ENCODE data around the gene PFKL. TPM values are rescaled to one million over a fixed set of nuclear protein-coding genes. Genes with fewer than 3 reads are reported as not detected.

Gene PFKL
- total RNA-seq, 2 donors from 2014 or later, result 99.4 to 235 TPM

DNA sequence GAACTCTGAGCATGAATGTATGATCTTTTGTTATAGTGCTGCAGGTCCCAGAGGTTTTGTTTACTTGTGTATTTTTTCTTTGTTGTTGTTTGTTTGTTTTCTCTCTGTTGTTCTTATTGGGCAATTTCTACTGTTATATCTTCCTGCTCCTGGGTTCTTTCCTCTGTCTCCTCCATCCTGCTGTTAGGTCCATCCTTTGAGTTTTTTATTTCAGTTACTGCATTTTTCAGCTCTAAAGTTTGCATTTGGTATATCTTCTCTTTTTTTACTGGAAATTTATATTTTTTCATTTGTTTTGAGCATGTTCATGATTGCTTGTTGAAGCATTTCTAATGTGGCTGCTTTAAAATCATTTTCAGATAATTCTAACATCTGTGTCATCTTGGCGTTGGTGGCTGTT lies 63.4 kb downstream of the PFKL start:
- DNase-seq (ENCODE audit: low spot score), result no peak
- Histone ChIP-seq H3K4me1 (replicated peaks) (no peaks in the 10 kb centered on the region), H3K4me3 (no peak overlapping the region), H3K27me3 (replicated peaks; ENCODE audit: insufficient read depth) (no peaks in the 10 kb centered on the region), H3K9me3 (no peaks in the 10 kb centered on the region), H3K27ac (no peak overlapping the region), H3K36me3 (no peaks in the 10 kb centered on the region)
- intact Hi-C loops (cut with DNase I), result no loop called here
- 100% methylated on average over 1 of the region's 1 CpG for WGBS
- no peak for TF ChIP-seq POLR2AphosphoS5 (IDR thresholded peaks at IDR 0.05)
- TF ChIP-seq, protein P1, sequence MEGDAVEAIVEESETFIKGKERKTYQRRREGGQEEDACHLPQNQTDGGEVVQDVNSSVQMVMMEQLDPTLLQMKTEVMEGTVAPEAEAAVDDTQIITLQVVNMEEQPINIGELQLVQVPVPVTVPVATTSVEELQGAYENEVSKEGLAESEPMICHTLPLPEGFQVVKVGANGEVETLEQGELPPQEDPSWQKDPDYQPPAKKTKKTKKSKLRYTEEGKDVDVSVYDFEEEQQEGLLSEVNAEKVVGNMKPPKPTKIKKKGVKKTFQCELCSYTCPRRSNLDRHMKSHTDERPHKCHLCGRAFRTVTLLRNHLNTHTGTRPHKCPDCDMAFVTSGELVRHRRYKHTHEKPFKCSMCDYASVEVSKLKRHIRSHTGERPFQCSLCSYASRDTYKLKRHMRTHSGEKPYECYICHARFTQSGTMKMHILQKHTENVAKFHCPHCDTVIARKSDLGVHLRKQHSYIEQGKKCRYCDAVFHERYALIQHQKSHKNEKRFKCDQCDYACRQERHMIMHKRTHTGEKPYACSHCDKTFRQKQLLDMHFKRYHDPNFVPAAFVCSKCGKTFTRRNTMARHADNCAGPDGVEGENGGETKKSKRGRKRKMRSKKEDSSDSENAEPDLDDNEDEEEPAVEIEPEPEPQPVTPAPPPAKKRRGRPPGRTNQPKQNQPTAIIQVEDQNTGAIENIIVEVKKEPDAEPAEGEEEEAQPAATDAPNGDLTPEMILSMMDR (IDR thresholded peaks at IDR 0.05), result no peak
- TF ChIP-seq POLR2A (IDR thresholded peaks at IDR 0.05), result no peak

DNA sequence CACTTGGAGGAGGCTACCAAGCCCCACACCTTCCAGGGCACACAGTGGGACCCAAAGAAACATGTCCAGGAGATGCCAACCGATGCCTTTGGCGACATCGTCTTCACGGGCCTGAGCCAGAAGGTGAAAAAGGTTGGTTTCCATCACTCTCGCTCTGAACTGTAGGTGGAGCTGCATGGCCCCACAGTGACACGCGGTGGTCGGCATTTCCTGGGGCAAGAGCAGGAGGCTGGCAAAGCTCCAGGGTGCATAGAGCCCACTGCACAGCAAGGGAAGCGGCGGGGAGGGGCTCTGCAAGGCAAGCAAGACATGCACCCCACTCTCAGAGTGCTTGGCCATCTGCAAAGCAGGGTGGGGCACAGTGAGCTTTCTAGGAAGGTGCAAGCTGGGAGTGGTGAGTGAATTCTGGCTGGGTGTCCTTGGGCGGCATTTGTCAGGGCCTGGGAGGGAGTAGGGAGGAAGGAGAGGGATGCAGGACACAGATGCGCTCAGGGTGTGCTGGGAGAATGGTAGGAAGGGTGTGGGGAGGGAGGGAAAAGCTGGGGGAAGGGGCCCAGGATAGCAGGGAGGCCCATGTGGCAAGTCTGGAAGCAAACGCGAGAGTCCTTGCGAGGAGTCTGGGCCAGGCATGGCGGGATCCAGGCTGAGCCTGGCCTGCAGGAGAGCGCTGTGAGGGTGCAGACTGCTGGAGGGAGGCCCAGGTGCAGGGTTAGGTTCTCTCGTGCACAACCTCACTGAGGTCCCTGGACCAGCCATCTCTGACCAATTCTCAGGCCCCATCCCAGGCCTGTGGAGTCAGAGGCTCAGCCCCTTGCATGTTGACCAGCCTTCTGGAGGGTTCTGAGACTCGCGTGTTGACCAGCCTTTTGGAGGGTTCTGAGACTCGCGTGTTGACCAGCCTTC lies 64.5 kb downstream of the PFKL start:
- DNase-seq (ENCODE audit: low spot score), result no peak
- no peak overlapping the region for H3K4me3 ChIP-seq
- WGBS, result 82% methylated on average over 22 of the region's 22 CpGs

DNA sequence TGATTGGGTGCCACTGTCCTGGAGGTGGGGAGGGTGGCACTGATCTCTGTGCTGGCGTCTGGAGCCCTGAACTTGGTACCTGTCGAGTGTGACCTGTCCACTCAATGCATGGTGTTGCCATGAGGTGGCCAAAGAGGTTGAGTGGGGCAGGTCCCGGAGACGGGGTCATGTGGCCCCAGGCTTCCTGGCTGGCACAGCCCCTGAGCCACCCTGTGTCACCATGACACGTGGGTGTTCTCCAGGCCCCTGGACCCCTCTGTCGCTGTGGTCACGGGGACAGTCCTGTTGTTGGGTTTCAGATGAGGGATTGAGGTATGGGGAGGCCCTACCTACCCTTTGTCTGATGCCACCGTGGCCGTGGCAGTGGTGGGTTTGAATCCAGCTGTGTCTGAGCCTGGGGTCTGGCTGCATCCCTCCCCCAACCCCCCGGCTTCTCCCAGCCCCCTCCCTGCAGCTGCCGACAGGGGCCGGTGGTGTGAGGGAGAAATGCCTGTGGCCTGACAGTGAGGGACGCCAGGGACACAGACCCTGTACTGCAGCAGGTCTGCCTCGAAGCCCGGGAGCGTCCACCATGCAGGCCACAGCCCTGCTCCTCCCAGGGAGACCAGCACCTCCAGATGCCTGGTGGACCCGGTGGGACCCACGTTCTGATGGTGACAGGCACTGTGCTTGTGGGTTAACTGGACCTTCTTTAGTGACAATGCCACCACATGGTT lies 65.6 kb downstream of the PFKL start:
- TF ChIP-seq POLR2A (IDR thresholded peaks at IDR 0.05), result no peak
- TF ChIP-seq, protein P1 (IDR thresholded peaks at IDR 0.05), result no peak
- TF ChIP-seq POLR2AphosphoS5 (IDR thresholded peaks at IDR 0.05), result no peak
- Histone ChIP-seq H3K36me3 (no peaks in the 10 kb centered on the region), H3K9me3 (no peaks in the 10 kb centered on the region), H3K27ac (no peak overlapping the region), H3K4me1 (replicated peaks) (no peaks in the 10 kb centered on the region), H3K4me3 (no peak overlapping the region), H3K27me3 (replicated peaks; ENCODE audit: insufficient read depth) (peaks cover 3% of the 10 kb centered on the region)
- 91% methylated on average over 18 of the region's 18 CpGs for WGBS
- intact Hi-C loops (cut with DNase I), result no loop called here
- no peak for DNase-seq (ENCODE audit: low spot score)

More for the DNA sequence above, 64.5 kb downstream of the PFKL start:
- Histone ChIP-seq H3K27me3 (replicated peaks; ENCODE audit: insufficient read depth) (peaks cover 3% of the 10 kb centered on the region), H3K9me3 (no peaks in the 10 kb centered on the region), H3K4me1 (replicated peaks) (no peaks in the 10 kb centered on the region), H3K36me3 (no peaks in the 10 kb centered on the region), H3K27ac (no peak overlapping the region)
- intact Hi-C loops (cut with DNase I), result no loop called here
- TF ChIP-seq, protein P1 (IDR thresholded peaks at IDR 0.05), result no peak
- TF ChIP-seq POLR2A (IDR thresholded peaks at IDR 0.05), result no peak
- TF ChIP-seq POLR2AphosphoS5 (IDR thresholded peaks at IDR 0.05), result no peak

DNA sequence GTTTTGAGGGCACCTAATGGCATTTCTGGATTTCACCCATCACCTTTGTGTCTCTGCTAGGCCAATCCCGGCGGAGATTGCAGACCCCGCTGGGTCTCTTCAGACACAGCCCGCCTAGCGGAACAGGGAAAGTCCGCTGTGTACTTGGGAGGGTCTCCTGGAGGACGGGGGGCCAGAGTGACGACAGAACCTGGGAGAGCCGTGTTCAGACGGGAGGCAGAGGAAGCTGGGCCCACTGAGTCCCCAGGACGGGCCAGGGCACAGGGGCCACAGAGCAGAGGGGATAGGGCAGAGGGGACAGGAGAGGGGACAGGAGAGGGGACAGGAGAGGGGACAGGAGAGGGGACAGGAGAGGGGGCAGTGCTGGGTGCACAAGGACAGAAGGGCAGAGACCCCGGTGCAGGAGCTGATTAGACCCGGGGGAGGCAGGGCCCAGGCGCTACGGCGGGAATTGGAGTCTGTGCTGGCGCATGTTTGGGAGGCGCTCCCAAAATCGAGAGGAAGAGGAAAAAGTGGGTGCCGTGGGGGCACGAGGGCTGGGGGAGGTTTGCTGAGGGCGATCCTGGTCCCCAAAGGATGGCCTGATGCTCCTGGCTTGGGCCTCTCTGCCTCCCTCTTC lies 66.2 kb downstream of the PFKL start:
- intact Hi-C loops (cut with DNase I), result no loop called here
- Histone ChIP-seq H3K4me1 (replicated peaks) (no peaks in the 10 kb centered on the region), H3K4me3 (no peak overlapping the region), H3K9me3 (no peaks in the 10 kb centered on the region), H3K27me3 (replicated peaks; ENCODE audit: insufficient read depth) (peaks cover 3% of the 10 kb centered on the region), H3K27ac (no peak overlapping the region), H3K36me3 (no peaks in the 10 kb centered on the region)
- WGBS, result 89% methylated on average over 22 of the region's 22 CpGs
- TF ChIP-seq POLR2AphosphoS5 (IDR thresholded peaks at IDR 0.05), result no peak
- TF ChIP-seq, protein P1 (IDR thresholded peaks at IDR 0.05), result no peak
- TF ChIP-seq POLR2A (IDR thresholded peaks at IDR 0.05), result no peak
- DNase-seq (ENCODE audit: low spot score), result no peak
